ENCODE results near the gene ANKMY2.
A peak's percentile ranks its signal among the peaks of the same experiment; 100 is the strongest.

Gene ANKMY2

GRCh38 chr7:16657656-16658279 lies 12.2 kb upstream of the ANKMY2 start:
- no peak for FAIRE-seq

- FAIRE-seq, result no peak
These were observed 10.6 kb upstream of the ANKMY2 start for GRCh38 chr7:16656141-16656540.

GRCh38 chr7:16655394-16655793 lies 9.8 kb upstream of the ANKMY2 start:
- no peak for FAIRE-seq

GRCh38 chr7:16652888-16653287 lies 7.3 kb upstream of the ANKMY2 start:
- FAIRE-seq, result no peak

DNA sequence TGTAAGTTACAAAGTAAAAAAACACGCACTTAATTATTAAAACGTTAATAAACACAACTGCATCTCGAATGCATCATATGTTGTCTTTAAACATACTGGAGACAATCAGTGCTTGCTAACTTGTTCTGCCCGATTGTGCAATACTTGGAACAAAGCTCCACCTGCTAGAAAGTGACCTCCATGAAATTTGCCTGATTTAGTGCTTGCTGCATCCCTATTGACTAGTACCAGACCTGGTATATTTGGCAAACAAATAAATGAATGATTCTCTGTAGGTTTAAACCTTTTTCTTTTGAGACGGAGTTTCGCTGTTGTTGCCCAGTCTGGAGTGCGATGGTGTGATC lies 6.7 kb upstream of the ANKMY2 start:
- no peak for FAIRE-seq

GRCh38 chr7:16651396-16652239 lies 6.1 kb upstream of the ANKMY2 start:
- no peak for FAIRE-seq

- FAIRE-seq, result peak; percentile 37
These were observed 4.7 kb upstream of the ANKMY2 start for GRCh38 chr7:16650266-16650665.

GRCh38 chr7:16649196-16649595 lies 3.6 kb upstream of the ANKMY2 start:
- FAIRE-seq, result no peak

GRCh38 chr7:16648551-16648950 lies 3.0 kb upstream of the ANKMY2 start:
- FAIRE-seq, result no peak

- no peak for FAIRE-seq
These were observed 1.9 kb upstream of the ANKMY2 start for GRCh38 chr7:16647435-16647960.

GRCh38 chr7:16646472-16647072 lies 1.0 kb upstream of the ANKMY2 start:
- FAIRE-seq, result no peak

DNA sequence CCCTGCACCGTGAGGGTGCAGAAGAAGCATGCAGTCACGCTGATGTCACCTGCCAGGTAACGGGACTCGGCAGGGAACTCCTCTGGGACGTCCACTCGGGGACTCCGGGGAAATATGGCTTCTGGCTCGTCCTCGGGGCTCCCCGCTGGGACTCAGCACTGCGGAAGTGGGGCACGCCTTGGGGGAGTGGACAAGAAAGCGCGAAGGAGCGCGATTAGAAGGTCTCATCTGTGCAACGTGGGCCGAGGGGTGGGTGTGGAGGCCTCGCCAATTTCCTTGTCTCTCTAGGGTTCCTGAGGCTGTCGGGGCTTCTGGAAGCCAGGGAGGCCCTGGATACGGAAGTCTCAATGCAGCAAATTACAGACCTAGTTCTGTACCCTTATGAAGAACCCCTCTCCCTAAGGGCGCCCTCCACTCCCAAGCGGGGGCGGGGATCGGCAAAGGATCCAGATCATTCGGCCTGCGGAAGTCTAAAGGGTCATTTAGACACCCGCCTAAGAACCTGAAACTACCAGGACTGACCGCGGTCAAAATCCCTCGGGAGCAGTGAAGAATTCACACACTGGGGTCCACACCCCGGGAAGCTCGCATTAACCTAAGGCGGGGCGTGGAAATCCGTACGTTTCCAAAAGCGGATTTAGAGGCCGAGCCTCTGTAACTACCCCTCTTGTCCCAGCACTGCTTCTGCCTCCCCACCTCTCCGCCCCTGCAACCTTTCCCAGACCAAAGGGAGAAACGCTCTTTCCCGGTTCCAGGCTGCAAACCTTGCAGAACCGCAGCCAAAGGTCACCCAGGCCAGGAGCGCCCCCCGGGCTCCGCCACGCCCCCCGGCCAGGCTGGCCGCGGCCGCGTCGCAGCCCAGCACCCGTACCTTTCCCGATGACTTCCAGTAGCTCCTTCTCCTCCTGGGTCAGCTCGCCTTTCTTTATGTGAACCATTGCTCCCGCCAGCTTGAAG lies 640 bp downstream of the ANKMY2 start:
- no peak for FAIRE-seq

DNA sequence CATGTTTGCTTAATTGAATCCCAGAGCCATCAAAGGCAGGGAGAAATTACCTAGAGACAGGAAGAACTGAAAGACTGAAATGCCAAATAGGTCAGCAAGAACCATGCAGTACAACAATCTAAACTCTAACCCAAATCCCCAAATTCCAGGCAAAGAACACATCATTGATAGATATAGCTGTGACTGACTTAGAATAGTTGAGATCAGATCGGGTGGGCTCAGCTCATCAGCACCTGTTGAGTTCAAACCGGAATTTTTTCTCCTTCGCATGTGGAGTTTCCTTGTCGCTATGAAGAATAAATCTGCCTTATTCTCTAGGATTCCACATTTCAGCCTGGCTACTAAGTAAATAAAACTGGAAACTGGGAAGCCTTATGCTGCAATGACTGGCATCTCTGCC lies 1.4 kb downstream of the ANKMY2 start:
- no peak for FAIRE-seq

- no peak for FAIRE-seq
These were observed 7.0 kb downstream of the ANKMY2 start for GRCh38 chr7:16638282-16639280.

DNA sequence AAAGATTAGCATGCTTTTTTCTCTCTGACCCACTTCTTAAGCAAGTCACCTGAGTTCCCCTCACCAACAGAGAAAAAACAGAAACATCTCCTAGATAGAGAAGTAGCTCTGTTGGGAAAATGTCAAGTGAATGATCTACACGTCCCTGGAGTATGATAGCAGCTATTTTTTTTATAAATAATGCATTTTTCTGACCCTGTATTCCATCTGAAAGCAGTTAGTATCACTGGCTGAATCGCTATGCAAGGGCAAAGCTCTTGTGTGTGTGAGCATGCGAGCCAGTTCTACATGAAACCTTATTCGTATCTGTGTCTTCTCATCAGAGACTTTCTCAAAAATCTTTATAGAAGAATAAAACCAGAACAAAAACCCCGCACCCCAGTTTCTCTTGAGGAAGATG lies 8.2 kb downstream of the ANKMY2 start:
- FAIRE-seq, result no peak

GRCh38 chr7:16636555-16637101 lies 8.9 kb downstream of the ANKMY2 start:
- peak; percentile 13 for FAIRE-seq

DNA sequence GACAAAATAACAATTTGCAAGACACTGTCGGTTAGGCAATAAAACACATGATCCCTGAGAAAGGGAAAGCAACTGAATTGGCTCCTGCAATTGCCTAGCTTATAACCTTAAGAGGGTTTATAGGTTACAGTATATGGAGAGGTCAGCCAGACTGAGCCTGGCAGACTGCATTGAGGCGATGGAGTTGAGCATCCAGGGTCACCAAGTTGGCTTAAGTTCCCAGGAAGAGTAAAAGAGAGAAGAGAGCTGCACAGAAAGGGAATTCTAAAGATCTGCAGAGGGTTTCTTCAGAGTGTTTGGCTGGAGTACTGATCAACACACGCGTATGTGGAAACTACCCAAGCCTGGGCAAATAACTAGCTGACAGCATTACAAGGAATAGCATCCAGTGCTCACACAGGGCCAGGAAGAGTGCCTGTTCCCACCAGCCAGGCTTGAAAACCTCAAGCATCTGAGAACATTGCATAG lies 11.2 kb downstream of the ANKMY2 start:
- FAIRE-seq, result no peak

DNA sequence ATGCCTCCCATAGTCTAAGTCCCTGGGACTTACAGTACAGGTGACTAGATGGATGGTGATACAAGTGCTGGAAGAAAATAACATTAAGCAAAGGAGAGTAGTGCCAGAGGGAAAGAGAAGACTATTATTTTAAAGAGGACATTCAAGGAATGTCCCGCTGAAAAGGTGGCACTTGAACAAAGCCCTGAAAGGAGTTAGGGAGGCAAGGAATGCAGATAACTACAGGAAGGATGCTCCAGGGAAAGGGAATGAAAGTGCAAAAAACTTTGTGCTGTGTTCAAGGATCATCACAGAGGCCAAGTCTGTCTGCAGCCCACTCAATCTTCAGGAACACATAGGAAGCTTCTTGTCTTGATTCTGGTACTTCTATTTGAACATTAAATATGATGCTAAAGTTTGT lies 14.9 kb downstream of the ANKMY2 start:
- FAIRE-seq, result no peak

DNA sequence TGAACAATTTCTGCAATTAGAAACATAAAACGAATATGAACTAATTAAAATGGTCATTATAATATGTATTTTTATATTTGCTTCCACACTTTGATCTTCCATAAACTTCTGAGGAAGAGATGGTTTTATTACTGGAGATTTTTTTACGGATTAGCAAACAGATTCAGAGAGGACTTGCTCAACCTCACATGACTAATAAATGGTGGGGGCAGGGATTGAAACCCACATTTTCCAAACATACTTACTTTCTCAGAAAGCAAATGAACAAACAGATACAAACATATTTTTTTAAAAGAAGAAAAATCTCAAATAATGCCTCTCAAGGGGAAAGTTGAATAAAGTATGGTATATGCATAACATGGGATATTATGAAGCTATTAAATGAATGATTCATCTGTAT lies 18.3 kb downstream of the ANKMY2 start:
- peak; percentile 34 for FAIRE-seq

GRCh38 chr7:16626388-16626787 lies 19.2 kb downstream of the ANKMY2 start:
- peak; percentile 56 for FAIRE-seq

- FAIRE-seq, result no peak
These were observed 25.6 kb downstream of the ANKMY2 start for GRCh38 chr7:16619979-16620408.

All from G401.6 (cell line).